Endodermal cell (in vitro differentiated cells): Measurements from ENCODE around the gene ATP10D. TPM values are rescaled to one million over a fixed set of nuclear protein-coding genes. Genes with fewer than 3 reads are reported as not detected.

ENCODE experiments used
- DNase-seq: peaks from one replicate; pipeline ENCODE4 v3.0.0-alpha.2; 2017
- H3K27ac ChIP-seq: 2 replicates; pipeline ENCODE4 v1.5.1; 2013; ENCODE audit warnings: mild to moderate bottlenecking, low read depth, low read length, moderate library complexity
- H3K27me3 ChIP-seq: 2 replicates; pipeline ENCODE4 v1.6.1; 2013; ENCODE audit warnings: mild to moderate bottlenecking, low read length, moderate library complexity; ENCODE audit not compliant: insufficient read depth, control insufficient read depth, poor library complexity, severe bottlenecking
- H3K36me3 ChIP-seq: 2 replicates; pipeline ENCODE4 v1.7.0; 2013; ENCODE audit warnings: mild to moderate bottlenecking, low read length, moderate library complexity; ENCODE audit not compliant: control insufficient read depth, insufficient read depth
- H3K4me1 ChIP-seq: one replicate; pipeline ENCODE4 v1.7.0; 2013; ENCODE audit warnings: low read length; ENCODE audit not compliant: control insufficient read depth, insufficient read depth
- H3K4me3 ChIP-seq: 2 replicates; pipeline ENCODE4 v1.5.1; 2013; ENCODE audit warnings: mild to moderate bottlenecking, low read length, moderate library complexity
- H3K9ac ChIP-seq: 2 replicates; pipeline ENCODE4 v1.6.1; 2013; ENCODE audit warnings: mild to moderate bottlenecking, low read length, moderate library complexity; ENCODE audit not compliant: poor library complexity, severe bottlenecking; ENCODE audit errors: extremely low read depth
- H3K9me3 ChIP-seq: 2 replicates; pipeline ENCODE4 v1.6.1; 2013; ENCODE audit warnings: mild to moderate bottlenecking, low read length, moderate library complexity; ENCODE audit not compliant: control insufficient read depth
- H3K27ac Mint-ChIP-seq: 2 replicates; pipeline ENCODE4 v1.8.0; 2020; ENCODE audit warnings: mixed read lengths
- H3K27me3 Mint-ChIP-seq: 2 replicates; pipeline ENCODE4 v1.8.0; 2021; ENCODE audit warnings: mild to moderate bottlenecking, mixed read lengths; ENCODE audit not compliant: insufficient read depth
- H3K36me3 Mint-ChIP-seq: 2 replicates; pipeline ENCODE4 v1.8.0; 2020; ENCODE audit warnings: low read depth, mixed read lengths
- H3K4me1 Mint-ChIP-seq: 2 replicates; pipeline ENCODE4 v1.8.0; 2020; ENCODE audit warnings: mixed read lengths
- H3K4me3 Mint-ChIP-seq: 2 replicates; pipeline ENCODE4 v1.8.0; 2020; ENCODE audit warnings: mild to moderate bottlenecking, moderate library complexity, mixed read lengths
- H3K9me3 Mint-ChIP-seq: 2 replicates; pipeline ENCODE4 v1.8.0; 2020; ENCODE audit warnings: mild to moderate bottlenecking, mixed read lengths
- WGBS, 2 experiments: methylation state at CpG; one replicate each; pipeline versions ENCODE4 v1.1.5 to v1.1.7; 2013; ENCODE audit warnings: missing lambda C conversion rate in 2 of 2, mixed read lengths in 1 of 2; ENCODE audit not compliant: insufficient coverage in 1 of 2, insufficient read length in 1 of 2; 5-methylcytosine and 5-hydroxymethylcytosine counted together
- total RNA-seq, 2 donors: library from RNA; stranded (reverse); fragmentation: NEBNext Ultra II Directional in 1 of 2; extraction: Animal tissue kit (Norgen Biotek cat#: 25700) in 1 of 2; gene quantifications; 2 replicates in 1 of 2; 3 replicates in 1 of 2; pipeline ENCODE4 v1.2.1, GENCODE V29; 2021
- TF ChIP-seq, protein P1 (sequence below): fragments of 200-600 bp; sonication (generic); conservative IDR thresholded peaks from 2 replicates; pipeline ENCODE4 v1.5.0; 2021; ENCODE audit warnings: antibody characterized with exemption, mild to moderate bottlenecking

ATP10D gene
- total RNA-seq, 2 donors from 2014 or later = 0.27 to 1.1 TPM

DNA sequence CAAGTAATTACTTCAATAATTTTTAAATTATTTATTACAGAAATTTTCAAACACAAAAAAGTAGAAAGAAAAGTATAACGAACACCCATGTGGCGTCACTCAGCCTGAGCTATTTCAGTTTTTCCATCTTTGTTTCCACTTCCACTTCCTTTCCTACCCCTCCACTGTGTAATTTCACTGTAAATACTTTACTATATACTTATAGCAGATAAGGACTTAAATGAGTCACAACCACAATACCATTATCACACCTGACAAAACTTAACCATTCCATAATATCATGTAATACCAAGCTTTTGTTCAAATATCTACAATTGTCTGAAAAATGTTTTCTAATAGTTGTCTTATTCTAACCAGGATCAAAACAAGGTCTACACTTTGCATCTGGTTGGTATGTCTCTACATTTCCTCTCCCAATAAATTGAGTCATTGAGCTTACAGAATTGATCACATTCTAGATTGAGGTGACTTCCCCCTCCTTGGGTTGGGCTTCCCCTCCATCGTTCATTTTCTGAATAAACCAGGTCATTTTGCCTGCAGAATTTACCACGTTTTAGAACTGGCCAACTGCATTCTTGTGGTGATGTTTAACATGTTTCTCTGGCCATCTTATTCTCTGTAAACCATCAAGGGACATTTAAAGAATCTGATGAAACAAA is 48.7 kb downstream of the ATP10D start:
- Mint-ChIP-seq H3K36me3 (no peaks in the 10 kb centered on the region), H3K4me1 (peaks cover 15% of the 10 kb centered on the region), H3K4me3 (no peak overlapping the region), H3K27ac (no peak overlapping the region), H3K27me3 (no peaks in the 10 kb centered on the region), H3K9me3 (peaks cover 1% of the 10 kb centered on the region)
- DNase-seq = no peak
- no peaks in the 10 kb centered on the region for H3K36me3 ChIP-seq
- no peak overlapping the region for H3K9ac ChIP-seq
- no peak overlapping the region for H3K4me3 ChIP-seq
- H3K27ac ChIP-seq = no peak overlapping the region
- 75 to 88% methylated on average over 2 to 4 of the region's 4 CpGs for WGBS, 2 experiments
- H3K4me1 ChIP-seq = no peaks in the 10 kb centered on the region
- H3K27me3 ChIP-seq = no peaks in the 10 kb centered on the region
- H3K9me3 ChIP-seq = peaks cover 10% of the 10 kb centered on the region
- TF ChIP-seq, protein P1, sequence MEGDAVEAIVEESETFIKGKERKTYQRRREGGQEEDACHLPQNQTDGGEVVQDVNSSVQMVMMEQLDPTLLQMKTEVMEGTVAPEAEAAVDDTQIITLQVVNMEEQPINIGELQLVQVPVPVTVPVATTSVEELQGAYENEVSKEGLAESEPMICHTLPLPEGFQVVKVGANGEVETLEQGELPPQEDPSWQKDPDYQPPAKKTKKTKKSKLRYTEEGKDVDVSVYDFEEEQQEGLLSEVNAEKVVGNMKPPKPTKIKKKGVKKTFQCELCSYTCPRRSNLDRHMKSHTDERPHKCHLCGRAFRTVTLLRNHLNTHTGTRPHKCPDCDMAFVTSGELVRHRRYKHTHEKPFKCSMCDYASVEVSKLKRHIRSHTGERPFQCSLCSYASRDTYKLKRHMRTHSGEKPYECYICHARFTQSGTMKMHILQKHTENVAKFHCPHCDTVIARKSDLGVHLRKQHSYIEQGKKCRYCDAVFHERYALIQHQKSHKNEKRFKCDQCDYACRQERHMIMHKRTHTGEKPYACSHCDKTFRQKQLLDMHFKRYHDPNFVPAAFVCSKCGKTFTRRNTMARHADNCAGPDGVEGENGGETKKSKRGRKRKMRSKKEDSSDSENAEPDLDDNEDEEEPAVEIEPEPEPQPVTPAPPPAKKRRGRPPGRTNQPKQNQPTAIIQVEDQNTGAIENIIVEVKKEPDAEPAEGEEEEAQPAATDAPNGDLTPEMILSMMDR = no peak

DNA sequence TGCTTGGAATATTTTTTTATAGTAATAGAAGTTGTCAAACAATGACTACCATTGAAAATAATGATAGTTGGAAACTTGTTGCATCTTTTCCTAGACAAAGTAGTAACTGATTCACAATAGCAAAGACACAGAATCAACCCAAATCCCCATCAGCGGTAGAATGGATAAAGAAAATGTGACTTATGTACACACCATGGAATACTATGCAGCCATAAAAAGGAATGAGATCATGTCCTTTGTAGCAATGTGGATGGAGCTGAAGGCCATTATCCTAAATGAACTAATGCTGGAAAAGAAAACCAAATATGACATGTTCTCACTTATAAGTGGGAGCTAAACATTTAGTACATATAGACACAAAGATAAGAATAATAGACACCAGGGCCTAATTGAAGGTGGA is 49.7 kb downstream of the ATP10D start:
- DNase-seq = no peak
- no peaks in the 10 kb centered on the region for H3K36me3 Mint-ChIP-seq
- Histone ChIP-seq H3K4me1 (no peaks in the 10 kb centered on the region), H3K9me3 (peaks cover under 1% of the 10 kb centered on the region), H3K36me3 (no peaks in the 10 kb centered on the region), H3K27ac (no peak overlapping the region), H3K27me3 (no peaks in the 10 kb centered on the region), H3K4me3 (no peak overlapping the region), H3K9ac (no peak overlapping the region)
- TF ChIP-seq, protein P1 = no peak
- 91 to 100% methylated on average over 1 of the region's 1 CpG for WGBS, 2 experiments
- no peak overlapping the region for H3K27ac Mint-ChIP-seq
- peaks cover 15% of the 10 kb centered on the region for H3K4me1 Mint-ChIP-seq
- H3K27me3 Mint-ChIP-seq = no peaks in the 10 kb centered on the region
- H3K9me3 Mint-ChIP-seq = no peaks in the 10 kb centered on the region
- H3K4me3 Mint-ChIP-seq = no peak overlapping the region

GRCh38 chr4:47535567-47536147 is 50.6 kb downstream of the ATP10D start:
- Histone ChIP-seq H3K9ac (no peak overlapping the region), H3K36me3 (no peaks in the 10 kb centered on the region), H3K9me3 (no peaks in the 10 kb centered on the region), H3K27ac (no peak overlapping the region), H3K27me3 (no peaks in the 10 kb centered on the region), H3K4me1 (no peaks in the 10 kb centered on the region), H3K4me3 (no peak overlapping the region)
- H3K4me3 Mint-ChIP-seq = no peak overlapping the region
- TF ChIP-seq, protein P1 = no peak
- no peaks in the 10 kb centered on the region for H3K9me3 Mint-ChIP-seq
- peaks cover 15% of the 10 kb centered on the region for H3K4me1 Mint-ChIP-seq
- H3K27ac Mint-ChIP-seq = no peak overlapping the region
- no peak for DNase-seq
- no peaks in the 10 kb centered on the region for H3K27me3 Mint-ChIP-seq
- 92 to 100% methylated on average over 2 to 5 of the region's 5 CpGs for WGBS, 2 experiments
- no peaks in the 10 kb centered on the region for H3K36me3 Mint-ChIP-seq
